Measurements from ENCODE around the gene IMMP2L.
"Not testable (repeated sequence)": the region's sequence is repeated elsewhere in the genome, so short reads cannot be mapped to it uniquely, and the experiment has no call there.

The IMMP2L gene

GRCh38 chr7:111501799-111502198, 60.5 kb downstream of the IMMP2L start:
- not testable (repeated sequence) for DNase-seq

- peak; percentile 12 for DNase-seq
Measured at GRCh38 chr7:111499027-111499426, 63.3 kb downstream of the IMMP2L start.

GRCh38 chr7:111498391-111499007, 63.8 kb downstream of the IMMP2L start:
- no peak for DNase-seq

- DNase-seq, result no peak
Measured at GRCh38 chr7:111495173-111495810, 67.0 kb downstream of the IMMP2L start.

- no peak for DNase-seq
Measured at GRCh38 chr7:111492234-111492633, 70.1 kb downstream of the IMMP2L start.

GRCh38 chr7:111486472-111487142, 75.7 kb downstream of the IMMP2L start:
- DNase-seq, result no peak

- DNase-seq, result no peak
Measured at GRCh38 chr7:111485701-111486380, 76.5 kb downstream of the IMMP2L start.

- no peak for DNase-seq
Measured at GRCh38 chr7:111483078-111483477, 79.2 kb downstream of the IMMP2L start.

GRCh38 chr7:111477462-111478225, 84.6 kb downstream of the IMMP2L start:
- no peak for DNase-seq

- no peak for DNase-seq
Measured at GRCh38 chr7:111476586-111477293, 85.6 kb downstream of the IMMP2L start.

- DNase-seq, result no peak
Measured at GRCh38 chr7:111475959-111476358, 86.3 kb downstream of the IMMP2L start.

- no peak for DNase-seq
Measured at GRCh38 chr7:111475419-111475748, 86.9 kb downstream of the IMMP2L start.

- DNase-seq, result no peak
Measured at GRCh38 chr7:111474723-111475418, 87.4 kb downstream of the IMMP2L start.

GRCh38 chr7:111473449-111474198, 88.7 kb downstream of the IMMP2L start:
- DNase-seq, result no peak

- no peak for DNase-seq
Measured at GRCh38 chr7:111470998-111471397, 91.3 kb downstream of the IMMP2L start.

- not testable (repeated sequence) for DNase-seq
Measured at GRCh38 chr7:111469894-111470293, 92.4 kb downstream of the IMMP2L start.

GRCh38 chr7:111465774-111466173, 96.5 kb downstream of the IMMP2L start:
- DNase-seq, result not testable (repeated sequence)

GRCh38 chr7:111460695-111461094, 101.6 kb downstream of the IMMP2L start:
- no peak for DNase-seq

GRCh38 chr7:111459757-111460280, 102.5 kb downstream of the IMMP2L start:
- no peak for DNase-seq

GRCh38 chr7:111459065-111459756, 103.1 kb downstream of the IMMP2L start:
- DNase-seq, result no peak
